ENCODE measurements around the gene SPTLC2.

DNA sequence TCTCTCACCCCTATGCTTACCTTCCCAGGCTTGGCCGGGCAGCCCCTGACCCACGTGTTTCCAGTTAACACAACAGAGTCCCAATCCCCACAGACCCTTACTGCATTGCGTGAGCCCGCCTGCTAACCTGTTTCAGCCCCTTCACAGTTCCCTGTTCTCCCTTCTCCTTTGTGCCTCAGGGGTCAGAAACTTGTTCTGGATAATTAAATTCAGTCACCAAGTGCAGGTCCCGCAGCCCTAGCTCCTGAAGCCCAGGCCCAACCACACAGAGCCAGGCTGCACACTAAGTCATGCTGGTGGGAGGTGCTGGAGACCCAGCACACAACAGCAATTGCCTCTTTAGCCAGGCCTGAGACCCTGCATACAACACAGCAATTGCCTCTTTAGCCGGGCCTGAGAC, 127.4 kb downstream of the SPTLC2 start:
- no peak for TF ChIP-seq POLR2AphosphoS5 (IDR thresholded peaks at IDR 0.05)
- TF ChIP-seq, protein P1, sequence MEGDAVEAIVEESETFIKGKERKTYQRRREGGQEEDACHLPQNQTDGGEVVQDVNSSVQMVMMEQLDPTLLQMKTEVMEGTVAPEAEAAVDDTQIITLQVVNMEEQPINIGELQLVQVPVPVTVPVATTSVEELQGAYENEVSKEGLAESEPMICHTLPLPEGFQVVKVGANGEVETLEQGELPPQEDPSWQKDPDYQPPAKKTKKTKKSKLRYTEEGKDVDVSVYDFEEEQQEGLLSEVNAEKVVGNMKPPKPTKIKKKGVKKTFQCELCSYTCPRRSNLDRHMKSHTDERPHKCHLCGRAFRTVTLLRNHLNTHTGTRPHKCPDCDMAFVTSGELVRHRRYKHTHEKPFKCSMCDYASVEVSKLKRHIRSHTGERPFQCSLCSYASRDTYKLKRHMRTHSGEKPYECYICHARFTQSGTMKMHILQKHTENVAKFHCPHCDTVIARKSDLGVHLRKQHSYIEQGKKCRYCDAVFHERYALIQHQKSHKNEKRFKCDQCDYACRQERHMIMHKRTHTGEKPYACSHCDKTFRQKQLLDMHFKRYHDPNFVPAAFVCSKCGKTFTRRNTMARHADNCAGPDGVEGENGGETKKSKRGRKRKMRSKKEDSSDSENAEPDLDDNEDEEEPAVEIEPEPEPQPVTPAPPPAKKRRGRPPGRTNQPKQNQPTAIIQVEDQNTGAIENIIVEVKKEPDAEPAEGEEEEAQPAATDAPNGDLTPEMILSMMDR (IDR thresholded peaks at IDR 0.05): no peak

Data from gastroesophageal sphincter (tissue), 3 donors.